ENCODE data around the gene DNAL4.

- TF ChIP-seq POLR2AphosphoS5 (IDR thresholded peaks at IDR 0.05; ENCODE audit: low read depth, low read length) (no peak), REST (IDR thresholded peaks at IDR 0.05; ENCODE audit: insufficient read depth in 1 of 2, low read depth in 2 of 2, low read length in 2 of 2) (no peak), TAF1 (IDR thresholded peaks at IDR 0.05; ENCODE audit: borderline replicate concordance, insufficient read depth, low read length) (no peak)
Measured at GRCh38 chr22:38839686-38840085, 45.7 kb upstream of the DNAL4 start.

Data from PFSK-1 (cell line).